ENCODE data around the gene EXO5.
"Not testable (repeated sequence)": the region's sequence is repeated elsewhere in the genome, so short reads cannot be mapped to it uniquely, and the experiment has no call there.

EXO5 gene

DNA sequence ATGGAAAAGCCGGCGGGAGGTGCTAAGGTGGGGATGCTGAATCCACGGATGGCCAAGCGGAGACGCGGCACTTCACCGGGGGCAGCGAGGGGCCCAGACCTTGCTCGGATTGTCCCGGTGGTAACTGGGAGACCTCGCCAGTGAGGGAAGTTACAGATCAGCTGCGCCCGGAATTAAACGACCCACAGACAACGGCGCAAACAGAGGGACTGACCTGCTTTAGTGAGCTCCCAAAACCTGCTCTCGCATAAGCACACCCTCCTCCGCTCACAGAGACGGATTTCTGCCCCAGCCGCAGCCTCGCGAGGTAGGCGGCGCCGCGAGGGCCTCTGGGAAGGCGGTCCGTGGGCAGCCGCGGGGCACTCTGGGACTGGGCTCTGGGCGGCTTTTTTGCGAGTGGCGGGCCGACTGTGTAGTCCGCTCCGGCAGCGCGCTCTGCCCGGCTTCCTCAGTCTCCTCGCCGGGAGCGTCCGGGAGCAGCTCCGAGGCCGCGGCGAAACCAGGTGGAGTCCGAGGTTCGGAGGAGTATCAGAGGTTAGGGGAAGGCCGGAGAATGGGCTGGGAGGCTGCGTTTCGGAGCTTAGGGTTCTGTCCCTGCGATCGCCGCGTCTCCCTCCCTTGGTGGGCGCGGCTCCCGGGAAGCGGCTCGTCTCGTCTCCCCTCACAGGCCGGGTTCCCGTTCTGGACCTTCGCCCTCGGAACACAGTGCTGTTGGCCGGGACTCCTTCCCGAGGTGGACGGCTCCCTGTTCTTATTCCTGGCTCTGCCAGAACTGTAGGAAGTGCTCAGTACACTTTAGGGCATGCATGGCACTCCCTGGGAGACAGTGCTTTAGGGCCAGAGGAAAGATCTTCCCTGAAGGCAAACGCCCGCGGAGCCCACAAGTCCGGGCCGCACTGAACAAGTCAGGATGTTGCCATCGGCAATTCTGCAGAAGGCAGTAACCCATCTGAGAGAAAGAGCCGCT, at the start of gene EXO5:
Gene EXO5 (plus strand): TSS at position 393 of the 967 bp plus-strand sequence. CDS start 5,778 bp downstream, outside the sequence.
- peak; percentile 38 for DNase-seq (ENCODE audit: low read depth)

DNA sequence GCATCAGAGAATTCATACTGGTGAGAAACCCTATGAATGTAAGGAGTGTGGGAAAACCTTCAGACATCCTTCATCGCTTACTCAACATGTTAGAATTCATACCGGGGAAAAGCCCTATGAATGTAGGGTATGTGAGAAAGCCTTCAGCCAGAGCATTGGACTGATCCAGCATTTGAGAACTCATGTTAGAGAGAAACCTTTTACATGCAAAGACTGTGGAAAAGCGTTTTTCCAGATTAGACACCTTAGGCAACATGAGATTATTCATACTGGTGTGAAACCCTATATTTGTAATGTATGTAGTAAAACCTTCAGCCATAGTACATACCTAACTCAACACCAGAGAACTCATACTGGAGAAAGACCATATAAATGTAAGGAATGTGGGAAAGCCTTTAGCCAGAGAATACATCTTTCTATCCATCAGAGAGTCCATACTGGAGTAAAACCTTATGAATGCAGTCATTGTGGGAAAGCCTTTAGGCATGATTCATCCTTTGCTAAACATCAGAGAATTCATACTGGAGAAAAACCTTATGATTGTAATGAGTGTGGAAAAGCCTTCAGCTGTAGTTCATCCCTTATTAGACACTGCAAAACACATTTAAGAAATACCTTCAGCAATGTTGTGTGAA, 45.5 kb upstream of the EXO5 start:
- DNase-seq (ENCODE audit: low read depth): no peak

DNA sequence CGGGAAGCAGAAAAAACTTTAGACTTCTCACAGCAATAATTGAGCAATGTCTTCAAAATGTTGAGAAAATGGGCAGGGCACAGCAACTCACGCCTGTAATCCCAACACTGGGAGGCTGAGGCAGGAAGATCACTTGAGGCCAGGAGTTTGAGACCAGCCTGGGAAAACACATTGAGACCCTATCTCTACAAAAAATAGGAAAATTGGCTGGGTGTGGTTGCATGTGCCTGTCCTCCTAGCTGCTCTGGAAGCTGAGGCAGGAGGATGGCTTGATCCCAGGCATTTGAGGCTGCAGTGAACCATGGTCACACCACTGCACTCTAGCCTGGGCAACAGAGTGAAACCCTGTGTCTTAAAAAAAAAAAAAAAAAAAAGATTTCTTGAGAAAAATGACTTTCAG, 39.2 kb upstream of the EXO5 start:
- no peak for DNase-seq (ENCODE audit: low read depth)

DNA sequence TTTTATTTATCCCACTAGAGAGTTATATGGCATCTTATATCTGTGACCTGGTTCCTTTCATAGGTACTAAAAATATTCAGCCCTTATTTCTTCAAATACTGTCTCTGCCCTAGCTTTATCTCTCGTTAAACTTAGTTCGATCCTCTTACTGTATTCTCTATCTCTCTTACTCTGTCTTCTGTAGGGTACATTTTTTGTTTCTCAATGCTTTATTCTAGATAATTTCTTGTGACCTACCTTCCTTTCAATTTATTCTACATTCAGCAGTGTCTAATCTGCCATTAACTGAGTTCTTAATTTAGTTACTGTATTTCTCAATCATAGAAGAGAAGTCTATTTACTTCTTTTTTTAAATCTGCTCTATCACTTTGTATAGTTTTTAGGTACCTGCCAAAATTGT, 33.3 kb upstream of the EXO5 start:
- DNase-seq (ENCODE audit: low read depth): no peak

DNA sequence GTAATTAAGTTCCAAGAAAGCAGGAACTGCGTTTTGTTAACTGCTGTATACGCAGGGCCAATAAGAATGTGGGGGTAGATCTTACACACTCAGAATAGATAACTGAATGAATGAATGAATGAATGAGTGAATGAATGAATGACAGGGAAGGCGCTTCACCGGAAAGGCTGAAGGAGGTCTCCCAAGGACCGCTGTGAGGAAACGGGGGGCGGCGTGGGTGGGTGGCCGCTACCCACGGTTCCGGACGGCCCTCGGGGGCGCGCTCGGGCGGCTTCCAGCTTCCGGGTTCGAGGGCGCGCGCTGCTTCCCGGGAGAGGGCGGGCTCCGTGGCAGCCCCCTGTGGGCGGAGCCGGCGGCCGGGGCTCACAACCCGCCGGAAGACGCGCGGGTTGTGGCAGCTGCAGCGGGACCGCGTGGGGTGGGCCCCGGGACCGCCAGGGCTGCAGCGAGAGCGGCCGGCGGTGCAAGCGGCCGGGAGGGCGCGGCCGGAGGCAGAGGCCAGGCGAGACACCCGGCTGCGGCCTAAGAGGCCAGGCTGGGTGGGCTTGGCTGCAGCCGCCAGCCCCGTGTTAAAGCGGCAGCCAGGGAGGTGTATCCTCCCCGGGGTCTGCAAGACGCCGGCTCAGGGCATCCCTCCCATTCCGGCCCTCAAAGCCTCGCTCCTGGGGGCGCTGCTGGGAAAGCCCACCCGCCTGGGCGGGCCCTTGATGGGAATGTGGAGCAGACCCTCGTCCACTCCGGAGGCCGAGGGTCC, 31.5 kb upstream of the EXO5 start, which contains the start of gene ZFP69:
Gene ZFP69 (plus strand): TSS at position 367 of the 754 bp plus-strand sequence. CDS start 2,072 bp downstream, outside the sequence.
- DNase-seq (ENCODE audit: low read depth): no peak

- DNase-seq (ENCODE audit: low read depth): no peak
Measured at GRCh38 chr1:40477678-40478053, 30.9 kb upstream of the EXO5 start.

- no peak for DNase-seq (ENCODE audit: low read depth)
Measured at GRCh38 chr1:40478276-40478675, 30.3 kb upstream of the EXO5 start.

- no peak for DNase-seq (ENCODE audit: low read depth)
Measured at GRCh38 chr1:40479156-40479555, 29.4 kb upstream of the EXO5 start.

- no peak for DNase-seq (ENCODE audit: low read depth)
Measured at GRCh38 chr1:40495315-40495903, 13.2 kb upstream of the EXO5 start.

GRCh38 chr1:40502651-40503050, 5.9 kb upstream of the EXO5 start:
- not testable (repeated sequence) for DNase-seq (ENCODE audit: low read depth)

DNA sequence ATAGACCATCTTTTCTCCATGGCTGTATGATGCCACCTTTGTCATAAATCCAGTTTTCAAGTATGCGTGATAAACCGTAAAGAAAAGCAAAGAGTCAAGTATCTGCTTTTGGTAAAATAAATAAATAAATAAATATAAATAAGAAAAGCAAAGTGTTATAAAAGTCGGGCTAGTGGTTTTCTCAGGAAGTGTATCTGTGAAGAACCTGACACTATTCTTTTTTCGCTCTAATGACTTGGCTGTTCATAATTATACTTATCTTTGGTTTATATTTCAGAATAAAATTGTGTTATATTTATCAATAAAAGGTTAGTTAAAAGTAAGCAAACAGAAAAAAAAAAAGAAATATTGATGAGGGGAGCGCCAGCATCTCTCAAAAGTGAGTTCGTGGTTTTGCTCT, 594 bp upstream of the EXO5 start:
- no peak for DNase-seq (ENCODE audit: low read depth)

GRCh38 chr1:40519517-40519916, 10.9 kb downstream of the EXO5 start:
- no peak for DNase-seq (ENCODE audit: low read depth)

DNA sequence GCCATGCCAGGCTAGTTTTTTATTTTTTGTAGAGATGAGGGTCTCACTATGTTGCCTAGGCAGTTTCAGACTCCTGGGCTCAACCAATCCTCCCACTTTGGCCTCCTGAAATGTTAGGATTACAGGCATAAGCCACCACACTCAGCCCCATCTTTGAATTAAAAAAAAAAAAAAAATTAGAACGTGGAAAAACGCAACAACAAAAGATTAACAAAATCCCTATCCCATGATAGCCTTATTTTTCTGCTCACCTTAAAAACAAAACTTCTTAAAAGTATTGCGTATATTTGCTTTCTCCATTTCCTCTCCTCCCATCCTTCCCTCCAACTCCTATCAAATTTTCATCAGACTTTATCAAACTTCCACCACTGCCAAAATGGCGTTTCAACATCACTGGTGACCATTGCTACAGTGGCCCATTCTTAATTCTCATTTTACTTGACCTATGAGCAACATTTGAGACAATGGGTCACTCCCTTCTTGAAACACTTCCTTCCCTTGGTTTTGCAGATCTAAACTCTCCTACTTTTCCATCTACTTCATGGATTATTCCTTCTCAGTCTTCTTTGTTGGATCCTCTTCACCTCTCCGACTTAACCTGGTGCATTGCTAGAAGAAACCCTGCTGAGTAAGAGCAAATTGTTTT, 22.3 kb downstream of the EXO5 start:
- DNase-seq (ENCODE audit: low read depth): no peak

DNA sequence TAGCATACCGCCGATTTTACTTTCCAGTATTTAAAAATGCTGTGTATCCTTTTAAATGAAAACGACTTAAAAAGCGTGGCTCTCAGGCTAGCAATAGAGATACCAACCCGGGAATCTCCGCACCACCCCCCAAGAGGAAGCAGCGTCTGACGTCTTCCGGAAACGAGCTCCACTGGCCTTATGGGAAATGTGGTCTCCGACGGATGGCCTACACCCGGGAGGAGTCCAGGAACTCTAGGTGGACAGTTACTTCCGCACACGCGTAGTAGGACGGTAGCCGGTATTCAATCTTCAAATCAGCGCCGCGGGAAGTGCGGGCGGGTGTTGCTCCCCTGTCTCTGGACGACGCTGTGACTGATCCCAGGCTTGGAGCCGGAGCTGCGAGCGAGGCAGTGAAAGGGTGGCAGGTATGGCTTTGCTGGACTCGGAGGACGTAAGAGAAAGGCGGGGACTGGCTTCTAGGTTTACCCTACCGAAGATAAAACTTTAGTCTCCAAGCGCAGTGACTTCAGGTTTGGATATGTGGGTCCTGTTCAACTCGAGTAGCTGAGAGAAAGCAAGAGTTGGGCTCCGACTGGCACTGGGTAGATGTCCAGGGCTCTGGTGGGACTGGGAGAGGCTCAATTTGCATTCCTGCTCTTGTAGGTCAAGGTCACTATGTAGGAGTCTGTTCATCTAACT, 23.0 kb downstream of the EXO5 start, which contains the start of gene ZNF684:
Gene ZNF684 (plus strand): TSS at position 257 of the 681 bp plus-strand sequence. CDS start 1,530 bp downstream, outside the sequence.
- peak; percentile 81 for DNase-seq (ENCODE audit: low read depth)

GRCh38 chr1:40532062-40532389, 23.5 kb downstream of the EXO5 start:
- no peak for DNase-seq (ENCODE audit: low read depth)

DNA sequence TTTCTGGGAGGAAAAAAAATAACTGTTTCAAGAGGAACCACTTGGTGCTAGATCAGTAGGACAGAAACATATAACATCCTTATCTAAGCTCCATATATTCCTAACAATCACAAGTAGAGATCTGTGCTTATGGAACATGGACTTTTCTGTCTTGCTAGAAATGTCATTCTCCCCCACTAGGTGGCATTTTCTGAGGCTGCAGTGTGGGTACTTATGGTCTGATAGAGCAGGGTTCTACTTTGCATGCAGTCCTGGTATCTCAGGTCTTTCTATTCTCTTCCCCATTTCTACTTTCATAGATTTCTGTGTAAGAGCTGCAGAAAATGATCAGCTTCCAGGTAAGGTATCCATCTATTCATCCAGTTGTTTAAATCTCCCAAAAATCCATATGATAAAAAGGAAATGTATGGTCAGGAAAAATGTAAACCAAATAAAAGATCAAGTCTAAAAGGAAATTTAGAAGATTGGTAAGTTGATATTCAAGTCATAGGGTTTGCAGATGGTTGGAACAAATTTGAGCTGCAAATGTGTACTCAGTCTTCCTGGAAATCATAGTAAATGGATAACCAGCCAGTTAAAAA, 24.4 kb downstream of the EXO5 start:
- peak; percentile 14 for DNase-seq (ENCODE audit: low read depth)

GRCh38 chr1:40534589-40534988, 26.0 kb downstream of the EXO5 start:
- DNase-seq (ENCODE audit: low read depth): no peak

GRCh38 chr1:40535732-40536131, 27.2 kb downstream of the EXO5 start:
- no peak for DNase-seq (ENCODE audit: low read depth)

DNA sequence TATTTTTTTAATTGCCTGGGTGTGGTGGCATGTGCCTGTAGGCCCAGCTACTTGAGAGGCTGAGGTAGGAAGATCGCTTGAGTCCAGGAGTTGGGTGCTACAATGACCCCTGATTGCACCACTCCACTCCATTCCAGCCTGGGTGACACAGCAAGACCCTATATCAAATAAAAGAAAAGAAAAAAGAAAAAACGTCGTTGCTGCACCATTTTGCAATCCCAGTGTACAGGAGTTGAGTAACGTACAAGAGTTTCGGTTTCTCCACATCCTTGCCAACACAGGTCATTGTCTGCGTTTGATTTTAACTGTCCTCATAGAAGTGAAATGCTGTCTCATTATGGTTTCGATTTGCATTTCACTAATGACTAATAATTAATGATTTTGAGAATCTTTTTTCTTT, 30.8 kb downstream of the EXO5 start:
- DNase-seq (ENCODE audit: low read depth): no peak

DNA sequence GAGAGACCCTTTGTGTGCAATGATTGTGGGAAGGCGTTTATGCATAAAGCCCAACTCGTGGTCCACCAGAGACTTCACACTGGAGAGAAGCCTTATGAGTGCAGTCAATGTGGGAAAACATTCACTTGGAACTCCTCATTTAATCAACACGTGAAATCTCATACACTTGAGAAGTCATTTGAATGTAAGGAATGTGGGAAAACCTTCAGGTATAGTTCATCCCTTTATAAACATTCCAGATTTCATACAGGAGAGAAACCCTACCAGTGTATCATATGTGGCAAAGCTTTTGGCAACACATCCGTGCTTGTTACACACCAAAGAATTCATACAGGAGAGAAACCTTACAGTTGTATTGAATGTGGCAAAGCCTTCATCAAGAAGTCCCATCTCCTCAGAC, 38.4 kb downstream of the EXO5 start:
- DNase-seq (ENCODE audit: low read depth): no peak

- DNase-seq (ENCODE audit: low read depth): no peak
Measured at GRCh38 chr1:40553017-40553416, 44.5 kb downstream of the EXO5 start.

Data from GM04503 (cell line).